Loucy (cell line): ENCODE data around the gene TSHZ2.

ENCODE experiments used
- CTCF ChIP-seq: fragments of 200-600 bp; sonication (generic); conservative IDR thresholded peaks from 2 replicates; pipeline ENCODE4 v1.5.1; 2014; ENCODE audit warnings: mild to moderate bottlenecking, antibody characterized with exemption, low read length
- EZH2phosphoT487 ChIP-seq: fragments of 200-600 bp; IDR thresholded peaks from 2 replicates; pipeline ENCODE4 v1.6.1; 2018; ENCODE audit warnings: antibody characterized with exemption, mild to moderate bottlenecking, moderate library complexity, borderline replicate concordance

GRCh38 chr20:53466279-53466678, 494.1 kb downstream of the TSHZ2 start:
- TF ChIP-seq CTCF (no peak), EZH2phosphoT487 (no peak)
